ENCODE measurements around the gene NPRL2. TPM values are rescaled to one million over a fixed set of nuclear protein-coding genes. Genes with fewer than 3 reads are reported as not detected.
A peak's percentile ranks its signal among the peaks of the same experiment; 100 is the strongest.

The NPRL2 gene
- total and polyA plus RNA-seq, 8 donors = 4.5 to 75.0 (median 23.5) TPM

- peaks cover 20 to 32% (median 29%) of the 10 kb centered on the region in 4 donors for H3K36me3 ChIP-seq
- TF ChIP-seq, protein P1, sequence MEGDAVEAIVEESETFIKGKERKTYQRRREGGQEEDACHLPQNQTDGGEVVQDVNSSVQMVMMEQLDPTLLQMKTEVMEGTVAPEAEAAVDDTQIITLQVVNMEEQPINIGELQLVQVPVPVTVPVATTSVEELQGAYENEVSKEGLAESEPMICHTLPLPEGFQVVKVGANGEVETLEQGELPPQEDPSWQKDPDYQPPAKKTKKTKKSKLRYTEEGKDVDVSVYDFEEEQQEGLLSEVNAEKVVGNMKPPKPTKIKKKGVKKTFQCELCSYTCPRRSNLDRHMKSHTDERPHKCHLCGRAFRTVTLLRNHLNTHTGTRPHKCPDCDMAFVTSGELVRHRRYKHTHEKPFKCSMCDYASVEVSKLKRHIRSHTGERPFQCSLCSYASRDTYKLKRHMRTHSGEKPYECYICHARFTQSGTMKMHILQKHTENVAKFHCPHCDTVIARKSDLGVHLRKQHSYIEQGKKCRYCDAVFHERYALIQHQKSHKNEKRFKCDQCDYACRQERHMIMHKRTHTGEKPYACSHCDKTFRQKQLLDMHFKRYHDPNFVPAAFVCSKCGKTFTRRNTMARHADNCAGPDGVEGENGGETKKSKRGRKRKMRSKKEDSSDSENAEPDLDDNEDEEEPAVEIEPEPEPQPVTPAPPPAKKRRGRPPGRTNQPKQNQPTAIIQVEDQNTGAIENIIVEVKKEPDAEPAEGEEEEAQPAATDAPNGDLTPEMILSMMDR (IDR thresholded peaks at IDR 0.05) = no peak
- no peak for TF ChIP-seq POLR2A (IDR thresholded peaks at IDR 0.05)
- no peak for TF ChIP-seq POLR2AphosphoS5 (IDR thresholded peaks at IDR 0.05)
- TF ChIP-seq EP300 (IDR thresholded peaks at IDR 0.05) = no peak
- H3K4me3 ChIP-seq = no peak overlapping the region
- intact Hi-C loops (cut with DNase I; ENCODE audit: low total_unique reads) = no loop called here
- WGBS, 5 donors = 67 to 92% (median 78%) methylated on average over 1 to 2 of the region's 2 CpGs
- no peaks in the 10 kb centered on the region for H3K9me3 ChIP-seq
- peak overlapping the region in 4 of 5 donors; percentile 94 to 96 (median 96) for H3K27ac ChIP-seq
- H3K27me3 ChIP-seq = no peaks in the 10 kb centered on the region
- DNase-seq = no peak
- peaks cover 35 to 81% (median 66%) of the 10 kb centered on the region in 4 donors for H3K4me1 ChIP-seq
Observed at GRCh38 chr3:50325113-50325480, 25.5 kb downstream of the NPRL2 start.

- intact Hi-C loops (cut with DNase I; ENCODE audit: low total_unique reads) = no loop called here
- TF ChIP-seq, protein P1 (IDR thresholded peaks at IDR 0.05) = peak in 5 of 7 experiments; percentile 80 to 89 (median 83)
- TF ChIP-seq POLR2AphosphoS5 (IDR thresholded peaks at IDR 0.05) (peak in 1 of 3 donors; percentile 5), EP300 (IDR thresholded peaks at IDR 0.05) (no peak)
- Histone ChIP-seq H3K4me3 (no peak overlapping the region), H3K4me1 (peaks cover 41 to 86% (median 71%) of the 10 kb centered on the region in 4 donors), H3K9me3 (no peaks in the 10 kb centered on the region), H3K36me3 (peaks cover 14 to 30% (median 25%) of the 10 kb centered on the region in 4 donors), H3K27me3 (no peaks in the 10 kb centered on the region), H3K27ac (peak overlapping the region; percentile 33 to 96 (median 95))
- peak; percentile 69 to 87 for DNase-seq
- WGBS, 5 donors = 43 to 47% (median 45%) methylated on average over 4 of the region's 4 CpGs
Observed at GRCh38 chr3:50324351-50325112, 26.0 kb downstream of the NPRL2 start.

GRCh38 chr3:50323614-50324199, 26.9 kb downstream of the NPRL2 start:
- intact Hi-C loops (cut with DNase I; ENCODE audit: low total_unique reads) = no loop called here
- peak in 1 of 2 donors; percentile 68 for DNase-seq
- H3K4me1 ChIP-seq = peaks cover 49 to 88% (median 74%) of the 10 kb centered on the region in 4 donors
- H3K36me3 ChIP-seq = peaks cover 11 to 33% (median 28%) of the 10 kb centered on the region in 4 donors
- peak in 2 of 3 donors; percentile 49 to 54 for TF ChIP-seq POLR2AphosphoS5 (IDR thresholded peaks at IDR 0.05)
- no peak for TF ChIP-seq POLR2A (IDR thresholded peaks at IDR 0.05)
- TF ChIP-seq EP300 (IDR thresholded peaks at IDR 0.05) = no peak
- TF ChIP-seq, protein P1 (IDR thresholded peaks at IDR 0.05) = peak in 1 of 7 experiments; percentile 11
- WGBS, 5 donors = 54 to 67% (median 63%) methylated on average over 3 to 5 of the region's 5 CpGs
- peak overlapping the region; percentile 91 to 96 (median 95) for H3K27ac ChIP-seq
- H3K4me3 ChIP-seq = no peak overlapping the region
- no peaks in the 10 kb centered on the region for H3K27me3 ChIP-seq
- no peaks in the 10 kb centered on the region for H3K9me3 ChIP-seq

GRCh38 chr3:50323092-50323600, 27.4 kb downstream of the NPRL2 start:
- Histone ChIP-seq H3K27me3 (no peaks in the 10 kb centered on the region), H3K9me3 (no peaks in the 10 kb centered on the region), H3K27ac (peak overlapping the region; percentile 91 to 96 (median 95)), H3K4me3 (no peak overlapping the region), H3K36me3 (peaks cover 14 to 38% (median 32%) of the 10 kb centered on the region in 4 donors), H3K4me1 (peaks cover 55 to 88% (median 75%) of the 10 kb centered on the region in 4 donors)
- TF ChIP-seq EP300 (IDR thresholded peaks at IDR 0.05) (no peak), POLR2AphosphoS5 (IDR thresholded peaks at IDR 0.05) (no peak), POLR2A (IDR thresholded peaks at IDR 0.05) (no peak)
- TF ChIP-seq, protein P1 (IDR thresholded peaks at IDR 0.05) = no peak
- peak in 1 of 2 donors; percentile 75 for DNase-seq
- WGBS, 5 donors = 28 to 49% (median 35%) methylated on average over 4 of the region's 4 CpGs
- intact Hi-C loops (cut with DNase I; ENCODE audit: low total_unique reads) = no loop called here
